ENCODE results near the gene PSD. TPM values are rescaled to one million over a fixed set of nuclear protein-coding genes. Genes with fewer than 3 reads are reported as not detected.

Gene PSD
- polyA plus RNA-seq, 1 donor from 2014 or later, result 68.8 TPM

GRCh38 chr10:102401342-102401654, 17.3 kb downstream of the PSD start:
- Histone ChIP-seq H3K9me2 (ENCODE audit: insufficient read depth, low read length) (no peaks in the 10 kb centered on the region), H2AFZ (ENCODE audit: low read depth, low read length) (no peak overlapping the region), H3K9ac (ENCODE audit: low read length) (no peak overlapping the region), H3F3A (ENCODE audit: insufficient read depth, low read length, poor library complexity, severe bottlenecking) (no peaks in the 10 kb centered on the region), H3K9me3 (ENCODE audit: low read length) (no peaks in the 10 kb centered on the region), H3K79me2 (replicated peaks; ENCODE audit: insufficient read depth, low read length) (no peaks in the 10 kb centered on the region), H3K27me3 (ENCODE audit: insufficient read depth, low read depth, low read length) (no peaks in the 10 kb centered on the region), H4K20me1 (ENCODE audit: insufficient read depth) (no peaks in the 10 kb centered on the region), H3K27ac (ENCODE audit: low read length) (no peak overlapping the region), H3K4me3 (ENCODE audit: low read length) (no peak overlapping the region), H3K4me2 (ENCODE audit: low read length) (no peak overlapping the region), H3K36me3 (ENCODE audit: insufficient read depth, low read length) (no peaks in the 10 kb centered on the region)
- TF ChIP-seq MXI1 (conservative IDR thresholded peaks at IDR 0.05; ENCODE audit: poor library complexity, severe bottlenecking) (no peak), RAD21 (conservative IDR thresholded peaks at IDR 0.05) (no peak), EP300 (conservative IDR thresholded peaks at IDR 0.05; ENCODE audit: poor library complexity, severe bottlenecking) (no peak), SMC3 (conservative IDR thresholded peaks at IDR 0.05; ENCODE audit: poor library complexity) (no peak), REST (IDR thresholded peaks at IDR 0.05; ENCODE audit: borderline replicate concordance) (no peak), TAF1 (IDR thresholded peaks at IDR 0.05; ENCODE audit: low read depth) (no peak), POLR2AphosphoS5 (IDR thresholded peaks at IDR 0.05) (no peak), CTCF (IDR thresholded peaks at IDR 0.05; ENCODE audit: poor library complexity, severe bottlenecking) (no peak), EZH2 (IDR thresholded peaks at IDR 0.05; ENCODE audit: borderline replicate concordance, insufficient read depth, low read length, poor library complexity, severe bottlenecking) (no peak)

- Histone ChIP-seq H2AFZ (ENCODE audit: low read depth, low read length) (no peak overlapping the region), H3K36me3 (ENCODE audit: insufficient read depth, low read length) (no peaks in the 10 kb centered on the region), H3F3A (ENCODE audit: insufficient read depth, low read length, poor library complexity, severe bottlenecking) (no peaks in the 10 kb centered on the region), H3K27ac (ENCODE audit: low read length) (no peak overlapping the region), H3K79me2 (replicated peaks; ENCODE audit: insufficient read depth, low read length) (no peaks in the 10 kb centered on the region), H3K9me3 (ENCODE audit: low read length) (no peaks in the 10 kb centered on the region), H3K4me3 (ENCODE audit: low read length) (no peak overlapping the region), H3K9me2 (ENCODE audit: insufficient read depth, low read length) (no peaks in the 10 kb centered on the region), H3K4me2 (ENCODE audit: low read length) (no peak overlapping the region), H3K27me3 (ENCODE audit: insufficient read depth, low read depth, low read length) (peaks cover 3% of the 10 kb centered on the region), H3K9ac (ENCODE audit: low read length) (no peak overlapping the region), H4K20me1 (ENCODE audit: insufficient read depth) (no peaks in the 10 kb centered on the region)
- TF ChIP-seq TAF1 (IDR thresholded peaks at IDR 0.05; ENCODE audit: low read depth) (no peak), REST (IDR thresholded peaks at IDR 0.05; ENCODE audit: borderline replicate concordance) (no peak), POLR2AphosphoS5 (IDR thresholded peaks at IDR 0.05) (no peak), CTCF (IDR thresholded peaks at IDR 0.05; ENCODE audit: poor library complexity, severe bottlenecking) (no peak), EP300 (conservative IDR thresholded peaks at IDR 0.05; ENCODE audit: poor library complexity, severe bottlenecking) (no peak), MXI1 (conservative IDR thresholded peaks at IDR 0.05; ENCODE audit: poor library complexity, severe bottlenecking) (no peak), SMC3 (conservative IDR thresholded peaks at IDR 0.05; ENCODE audit: poor library complexity) (no peak), EZH2 (IDR thresholded peaks at IDR 0.05; ENCODE audit: borderline replicate concordance, insufficient read depth, low read length, poor library complexity, severe bottlenecking) (no peak), RAD21 (conservative IDR thresholded peaks at IDR 0.05) (no peak)
Observed at GRCh38 chr10:102400598-102401341, 17.8 kb downstream of the PSD start.
